Right ventricle myocardium inferior (tissue), 1 donor: ENCODE measurements around the gene CDH12. TPM values are rescaled to one million over a fixed set of nuclear protein-coding genes. Genes with fewer than 3 reads are reported as not detected.
"Not testable (repeated sequence)": the region's sequence is repeated elsewhere in the genome, so short reads cannot be mapped to it uniquely, and the experiment has no call there.

Source experiments
- ATAC-seq: fragments of 200-7000 bp; cut with Tn5 transposase; one replicate; pipeline ENCODE4 v1.9.1; 2020; ENCODE audit warnings: mild to moderate bottlenecking, moderate library complexity
- DNase-seq: peaks from one replicate; pipeline ENCODE4 v3.0.0; 2021; ENCODE audit errors: missing footprints
- intact Hi-C: fragments of 100-400 bp; cut with DNase I; formaldehyde crosslinking; loops from one replicate; pipeline ENCODE4 v1.11.0; 2022
- total RNA-seq: library from RNA; stranded (reverse); fragmentation: NEBNext Ultra II Directional; extraction: Animal tissue kit (Norgen Biotek cat#: 25700); gene quantifications from one replicate; pipeline ENCODE4 v1.2.1, GENCODE V29; 2021
- donor health status: DM: no; HTN: yes; CAD: no; lungs with severe emphysema.

The CDH12 gene
- total RNA-seq, 1 donor from 2014 or later = not detected

DNA sequence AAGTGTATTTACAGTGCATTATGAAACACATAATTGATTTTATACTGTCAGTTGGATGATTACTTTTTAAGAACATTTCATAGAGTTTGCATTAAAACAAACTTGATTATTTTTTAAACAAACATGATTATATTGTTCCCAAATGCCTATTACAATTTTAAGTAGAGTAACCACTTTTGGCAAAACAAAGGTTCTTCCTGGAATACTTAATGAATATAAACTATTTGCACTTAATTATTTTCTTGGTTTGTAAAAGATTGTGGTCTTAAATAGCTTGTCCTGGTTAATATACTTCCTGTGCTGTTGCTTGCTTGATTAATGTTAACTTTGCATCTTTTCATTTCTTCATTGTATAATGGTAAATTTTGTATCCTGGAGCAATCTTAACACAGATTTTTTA lies 180.0 kb downstream of the CDH12 start:
- DNase-seq (no peak), ATAC-seq (no peak)

DNA sequence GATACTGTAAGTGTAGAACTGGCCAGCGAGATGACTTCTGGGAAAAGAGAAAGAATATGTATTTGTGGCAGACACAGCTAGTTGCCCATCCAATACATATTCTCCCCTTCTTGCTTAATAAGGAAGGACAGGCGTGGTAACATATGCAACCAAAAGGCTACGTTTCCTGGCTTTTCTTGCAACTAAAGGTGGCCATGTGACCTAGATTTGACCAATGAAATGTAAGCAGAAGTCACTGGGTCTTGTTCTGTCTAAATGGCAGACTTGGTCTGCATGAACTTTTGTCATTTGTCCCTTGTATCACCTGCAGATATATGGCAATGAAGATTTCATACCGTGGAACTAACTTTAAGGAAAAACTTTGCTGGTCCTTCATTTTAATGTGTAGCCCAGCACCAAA lies 183.8 kb downstream of the CDH12 start:
- ATAC-seq = no peak
- intact Hi-C loops = no loop called here
- no peak for DNase-seq

More for the DNA sequence above, 180.0 kb downstream of the CDH12 start:
- intact Hi-C loops = no loop called here

DNA sequence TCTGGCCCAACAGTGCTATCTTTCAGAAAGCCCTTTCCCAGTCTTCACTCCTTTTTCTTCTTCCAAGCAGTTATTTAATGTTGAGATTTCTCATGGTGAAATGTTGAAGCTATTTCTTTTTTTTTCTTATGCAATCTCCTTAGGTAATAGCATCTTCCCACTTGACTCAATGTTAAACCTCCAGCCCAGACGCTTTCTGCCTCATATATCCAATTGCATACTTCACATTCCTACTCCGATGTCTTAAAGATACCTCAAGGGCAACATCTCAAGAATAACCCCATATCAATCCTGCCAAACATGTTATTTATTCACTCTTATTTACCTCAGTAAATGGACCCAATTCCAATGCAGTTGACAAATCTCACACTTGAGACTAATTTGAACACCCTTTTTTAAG lies 187.3 kb downstream of the CDH12 start:
- ATAC-seq = no peak
- no peak for DNase-seq
- intact Hi-C loops = no loop called here

DNA sequence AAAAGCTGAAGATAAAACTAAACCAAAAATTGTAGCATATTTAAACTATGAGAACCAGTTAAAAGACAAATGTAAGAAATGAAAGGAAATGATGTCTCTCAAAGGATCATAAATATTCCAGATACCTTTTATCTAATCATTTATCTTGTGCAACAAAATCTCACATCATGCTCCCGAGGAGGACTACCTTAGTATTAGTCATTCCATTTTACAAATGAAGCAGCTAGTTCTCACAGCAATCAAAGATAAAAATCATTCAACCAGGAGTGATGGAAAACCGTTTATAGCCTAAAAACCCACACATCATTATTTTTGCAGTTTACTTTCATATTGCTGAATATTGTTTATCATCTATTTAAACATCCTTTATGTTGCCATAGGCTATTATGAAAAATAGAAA lies 190.0 kb downstream of the CDH12 start:
- DNase-seq (no peak), ATAC-seq (no peak)
- intact Hi-C loops = no loop called here

DNA sequence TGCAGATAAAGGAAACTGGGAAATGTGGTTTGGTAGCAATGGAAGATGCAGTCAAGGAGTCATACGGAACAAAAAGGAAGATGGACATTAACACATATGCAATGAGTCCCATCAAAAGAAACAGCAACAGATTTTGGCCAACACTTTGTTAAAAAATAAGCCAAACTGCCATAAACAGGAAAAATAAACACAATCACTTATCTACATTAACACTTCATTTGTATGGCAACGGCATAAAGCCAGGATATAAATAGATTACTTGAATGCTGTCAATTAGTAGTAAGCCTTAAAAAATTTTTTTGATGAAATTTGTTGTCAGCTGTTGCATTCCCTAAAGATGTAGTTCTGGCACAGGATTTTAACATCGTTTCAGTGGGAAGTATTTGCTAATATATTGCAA lies 190.8 kb downstream of the CDH12 start:
- intact Hi-C loops = no loop called here
- ATAC-seq = no peak
- DNase-seq = no peak

DNA sequence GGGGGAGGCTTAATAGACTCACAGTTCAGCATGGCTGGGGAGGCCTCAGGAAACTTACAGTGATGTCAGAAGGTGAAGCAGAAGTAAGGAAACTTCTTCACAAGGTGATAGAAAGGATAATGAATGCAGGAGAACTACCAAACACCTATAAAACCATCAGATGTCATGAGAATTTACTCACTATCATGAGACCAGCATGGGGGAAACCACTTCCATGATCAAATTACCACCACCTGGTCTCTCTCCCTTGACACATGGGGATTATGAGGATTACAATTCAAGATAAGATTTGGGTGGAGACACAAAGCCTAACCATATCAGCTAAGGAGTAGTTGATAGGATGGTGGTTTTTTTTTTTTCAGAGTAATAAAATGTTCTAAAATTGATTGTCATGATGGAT lies 201.8 kb downstream of the CDH12 start:
- no peak for DNase-seq
- no peak for ATAC-seq
- intact Hi-C loops = no loop called here

DNA sequence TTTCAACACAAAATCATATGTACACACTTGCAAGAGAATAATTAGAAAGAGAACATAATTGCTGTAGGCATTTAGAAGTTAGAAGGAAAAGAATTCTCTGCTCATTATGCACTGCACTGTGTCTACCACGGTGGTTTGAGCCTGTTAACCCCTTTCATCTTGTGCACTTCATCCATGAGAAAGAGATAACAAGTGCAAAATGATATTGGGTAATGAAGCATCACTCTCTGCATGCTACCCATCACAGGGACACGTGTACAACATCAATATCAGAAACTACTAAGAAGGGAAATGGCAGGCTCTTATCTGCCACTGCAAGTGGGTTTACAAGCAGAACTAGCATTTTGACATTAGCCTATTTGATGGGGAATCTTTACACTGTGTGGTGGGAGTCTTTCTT lies 202.6 kb downstream of the CDH12 start:
- DNase-seq = no peak
- no peak for ATAC-seq
- intact Hi-C loops = no loop called here

DNA sequence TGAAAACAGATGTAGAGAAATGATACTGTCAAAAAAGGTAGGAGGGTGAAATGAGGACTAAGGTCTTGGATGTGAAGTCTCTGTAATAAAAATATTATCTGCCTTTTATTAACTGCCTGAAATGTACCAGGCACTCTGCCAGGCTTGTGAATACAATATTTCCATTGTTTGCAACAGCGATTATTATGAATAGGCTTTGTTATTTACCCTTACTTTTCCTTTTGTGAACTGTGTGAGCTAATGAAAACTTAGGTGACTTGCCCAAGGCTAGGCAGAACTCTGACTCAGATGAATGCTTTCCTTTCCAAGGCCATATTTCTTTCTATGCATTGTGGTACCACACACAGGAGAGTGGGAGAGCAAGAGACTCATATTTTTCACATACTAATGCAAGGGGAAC lies 204.1 kb downstream of the CDH12 start:
- no peak for DNase-seq
- no peak for ATAC-seq
- intact Hi-C loops = no loop called here

DNA sequence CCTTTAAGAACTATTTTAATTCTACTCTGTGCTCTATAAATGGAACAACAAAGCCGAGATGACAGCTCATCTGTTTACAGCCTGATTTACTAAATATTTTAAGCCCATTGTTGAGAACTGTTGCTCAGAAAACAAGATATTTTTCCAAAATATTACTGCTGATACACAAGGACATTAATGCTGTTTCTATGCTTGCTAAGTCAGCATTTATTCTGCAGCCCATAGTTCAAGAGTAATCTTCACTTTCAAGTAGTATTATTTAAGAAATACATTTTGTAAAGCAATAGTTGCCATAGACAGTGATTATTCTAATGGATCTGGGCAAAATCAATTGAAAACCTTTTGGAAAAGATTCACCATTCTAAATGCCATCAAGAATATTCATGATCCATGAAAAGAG lies 208.3 kb downstream of the CDH12 start:
- DNase-seq = no peak
- intact Hi-C loops = no loop called here

DNA sequence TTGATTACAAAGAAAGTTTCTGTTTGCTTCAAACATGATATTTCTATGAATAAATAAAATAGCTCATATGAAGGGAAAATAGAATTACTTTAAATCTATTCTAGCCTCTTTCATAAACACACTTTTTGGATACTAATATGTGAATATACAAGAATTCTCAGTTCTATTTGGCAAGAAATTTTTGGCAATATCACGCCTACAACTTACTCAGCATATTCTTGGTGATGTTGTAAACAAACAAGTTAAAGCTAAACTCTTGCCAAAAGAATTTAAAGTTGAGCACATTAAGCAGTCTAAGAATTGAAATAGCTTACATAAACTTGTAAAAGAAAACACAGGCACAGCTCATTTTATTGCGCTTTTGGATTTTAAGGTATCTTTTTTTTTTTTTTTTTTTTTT lies 209.8 kb downstream of the CDH12 start:
- intact Hi-C loops = no loop called here
- ATAC-seq = no peak

More for the DNA sequence above, 208.3 kb downstream of the CDH12 start:
- no peak for ATAC-seq

DNA sequence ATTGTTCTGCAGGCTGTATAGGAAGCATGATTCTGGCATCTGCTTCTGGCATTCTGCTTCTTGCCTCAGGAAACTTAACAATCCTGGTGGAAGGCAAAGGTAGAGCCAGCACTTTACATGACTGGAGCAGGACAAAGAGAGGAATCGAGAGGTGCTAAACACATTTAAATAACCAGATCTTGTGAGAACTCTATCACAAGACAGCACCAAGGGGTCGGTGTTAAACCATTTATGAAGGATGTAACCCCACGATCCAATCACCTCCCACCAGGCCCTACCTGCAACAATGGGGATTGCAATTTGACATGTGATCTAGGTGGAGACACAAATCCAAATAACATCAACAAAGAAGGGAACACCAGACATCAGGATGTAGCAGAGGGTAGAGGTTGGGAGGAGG lies 221.5 kb downstream of the CDH12 start:
- ATAC-seq (no peak), DNase-seq (no peak)
- intact Hi-C loops = no loop called here

More for the DNA sequence above, 209.8 kb downstream of the CDH12 start:
- DNase-seq = no peak

DNA sequence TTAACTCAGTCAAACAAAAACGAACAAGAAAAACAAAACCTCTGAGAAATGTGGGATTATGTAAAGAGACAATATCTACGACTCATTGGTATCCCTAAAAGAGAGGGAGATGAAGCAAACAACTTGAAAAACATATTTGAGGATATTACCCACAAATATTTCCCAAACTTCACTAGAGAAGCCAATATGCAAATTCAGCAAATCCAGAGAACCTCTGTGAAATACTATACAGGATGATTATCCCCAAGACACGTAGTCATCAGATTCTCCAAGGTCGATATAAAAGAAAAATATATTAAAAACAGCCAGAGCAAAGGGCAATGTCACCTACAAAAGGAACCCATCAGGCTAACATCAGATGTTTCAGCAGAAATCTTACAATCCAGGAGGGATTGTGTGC lies 226.1 kb downstream of the CDH12 start:
- ATAC-seq (no peak), DNase-seq (no peak)
- intact Hi-C loops = no loop called here

DNA sequence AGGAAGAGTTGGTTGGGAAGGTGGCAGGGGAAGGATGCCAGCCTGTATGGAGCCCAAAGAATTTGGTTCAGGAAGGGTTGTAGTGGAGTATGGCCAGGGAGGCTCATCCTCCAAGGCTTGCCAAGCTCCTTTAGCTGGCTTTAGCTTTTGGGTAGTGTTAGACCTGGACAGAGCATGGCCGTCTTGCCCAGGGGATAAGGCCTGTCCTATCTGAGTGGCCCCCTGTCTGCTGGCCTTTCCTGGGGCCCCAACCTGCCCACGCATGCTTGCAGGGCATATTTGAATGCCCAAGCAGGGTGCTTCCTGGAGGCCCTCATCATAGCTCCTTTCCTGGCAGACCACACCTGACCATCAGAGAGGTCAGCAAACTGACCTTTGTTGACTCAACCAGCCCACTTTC lies 227.7 kb downstream of the CDH12 start:
- no peak for ATAC-seq
- peak; percentile 34 for DNase-seq
- intact Hi-C loops = no loop called here

DNA sequence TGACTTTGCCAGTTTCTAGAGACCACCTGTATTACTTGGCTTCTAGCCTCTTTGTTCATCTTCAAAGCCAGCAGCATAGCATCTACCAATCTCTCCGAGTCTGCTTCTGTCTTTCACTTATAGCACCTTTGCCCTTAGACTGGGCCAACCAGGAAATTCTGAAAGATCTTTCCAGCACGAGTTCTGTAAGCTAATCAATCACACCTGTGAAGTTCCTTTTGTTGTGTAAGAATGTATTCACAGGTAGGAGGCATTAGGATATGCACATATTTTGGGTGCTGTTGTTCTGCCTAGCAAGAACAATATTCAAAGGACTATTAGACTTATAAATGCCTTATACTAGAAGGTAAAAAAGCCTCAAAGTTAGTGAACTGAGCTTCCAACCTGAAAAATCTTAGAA lies 232.1 kb downstream of the CDH12 start:
- ATAC-seq (no peak), DNase-seq (no peak)
- intact Hi-C loops = no loop called here

DNA sequence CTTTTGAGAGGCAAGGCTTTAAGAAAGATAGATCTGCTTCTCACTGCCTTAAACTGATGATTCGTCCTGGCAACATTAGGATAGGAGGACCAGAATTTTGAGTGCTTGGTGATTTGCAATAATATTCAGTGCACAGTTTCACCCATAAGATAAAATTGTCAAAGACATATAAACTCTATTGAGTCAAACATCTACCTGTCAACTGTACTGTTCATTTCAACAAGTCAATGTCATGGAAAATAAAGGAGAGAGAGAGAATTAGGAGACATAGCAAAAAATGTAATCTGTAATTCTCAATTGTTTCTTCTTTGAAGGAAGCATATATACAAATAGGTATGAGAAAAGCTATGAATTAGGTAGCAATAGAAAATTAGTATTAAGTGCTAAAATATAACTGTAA lies 237.2 kb downstream of the CDH12 start:
- DNase-seq (no peak), ATAC-seq (no peak)
- intact Hi-C loops = no loop called here

DNA sequence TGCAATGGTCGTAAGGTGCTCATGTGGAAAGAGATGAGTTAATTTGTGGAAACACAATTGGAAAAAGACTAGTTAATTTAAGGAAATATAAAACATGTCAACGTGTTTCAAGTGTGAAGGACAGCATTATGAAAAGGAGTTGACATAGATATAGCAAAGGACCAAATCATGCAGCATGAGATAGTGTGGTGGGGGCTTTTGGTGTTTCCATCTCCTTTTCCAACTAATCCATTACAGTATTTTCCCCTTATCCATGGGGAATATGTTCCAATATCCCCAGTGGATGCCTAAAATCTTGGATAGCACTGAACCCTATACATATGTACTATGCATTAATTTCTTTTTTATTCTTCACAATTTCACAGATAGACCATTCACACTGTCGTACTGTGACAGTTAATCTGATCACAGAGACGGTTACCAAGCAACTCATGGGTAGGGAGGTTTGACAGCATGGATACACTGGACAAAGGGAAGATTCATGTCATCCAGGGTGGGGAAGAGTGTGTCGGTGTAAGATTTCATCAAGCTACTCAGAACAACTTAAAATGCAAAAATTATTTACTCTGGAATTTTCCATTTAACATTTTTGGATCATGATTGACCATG lies 238.6 kb downstream of the CDH12 start:
- ATAC-seq (no peak), DNase-seq (no peak)
- intact Hi-C loops = no loop called here

DNA sequence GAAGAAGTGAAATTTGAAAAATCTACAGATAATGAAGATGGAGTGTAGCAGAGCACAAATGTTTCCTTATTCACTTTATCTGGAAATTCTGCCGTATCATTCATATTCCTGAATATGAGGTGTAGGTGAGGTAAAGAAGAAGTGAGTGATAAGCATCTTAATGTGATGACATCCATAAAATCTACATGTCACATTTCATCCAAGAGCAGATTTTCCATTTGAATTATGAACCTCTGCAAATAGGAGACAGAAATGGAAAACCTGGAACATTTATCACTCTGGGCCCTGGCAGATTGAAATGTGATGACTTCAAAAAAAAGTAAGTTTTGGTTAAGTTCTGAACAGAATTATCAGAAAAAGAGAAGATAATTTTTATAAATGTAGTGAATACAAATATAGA lies 240.2 kb downstream of the CDH12 start:
- DNase-seq (no peak), ATAC-seq (no peak)
- intact Hi-C loops = no loop called here

DNA sequence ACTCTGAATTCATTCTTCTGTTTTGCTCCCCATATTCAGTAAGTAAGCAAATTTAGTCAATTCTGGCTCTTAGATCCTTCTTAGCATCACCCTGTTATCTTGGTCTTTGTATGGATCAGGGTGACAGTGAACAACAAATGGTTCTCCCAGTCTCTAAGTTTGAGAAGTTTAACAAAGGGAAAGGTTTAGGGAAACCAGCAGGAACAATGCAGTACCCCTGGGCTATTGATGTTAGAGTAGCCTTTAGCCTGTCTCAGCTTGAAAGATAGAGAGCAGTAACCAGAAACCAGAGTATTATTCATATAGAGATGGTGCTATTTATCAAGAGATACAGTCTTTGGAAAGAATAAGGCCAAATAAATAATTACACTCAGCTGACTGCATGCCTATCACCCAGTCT lies 241.8 kb downstream of the CDH12 start:
- no peak for DNase-seq
- no peak for ATAC-seq
- intact Hi-C loops = no loop called here

DNA sequence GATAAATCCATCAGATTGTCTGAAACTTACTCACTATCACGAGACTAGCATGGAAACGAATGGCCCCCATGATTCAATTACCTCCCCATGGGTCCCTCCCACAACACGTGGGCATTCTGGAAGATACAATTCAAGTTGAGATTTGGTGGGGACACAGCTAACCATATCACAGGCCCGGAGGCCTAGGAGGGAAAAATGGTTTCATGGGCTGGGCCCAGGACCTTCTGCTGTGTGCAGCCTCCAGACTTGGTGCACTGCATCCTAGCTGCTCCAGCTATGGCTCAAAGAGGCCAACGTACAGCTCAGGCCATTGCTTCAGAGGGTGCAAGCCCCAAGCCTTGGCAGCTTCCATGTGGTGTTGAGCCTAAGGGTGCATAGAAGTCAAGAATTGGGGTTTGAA lies 245.6 kb downstream of the CDH12 start:
- ATAC-seq, intact Hi-C loops: not testable (repeated sequence)
- peak; percentile 35 for DNase-seq

DNA sequence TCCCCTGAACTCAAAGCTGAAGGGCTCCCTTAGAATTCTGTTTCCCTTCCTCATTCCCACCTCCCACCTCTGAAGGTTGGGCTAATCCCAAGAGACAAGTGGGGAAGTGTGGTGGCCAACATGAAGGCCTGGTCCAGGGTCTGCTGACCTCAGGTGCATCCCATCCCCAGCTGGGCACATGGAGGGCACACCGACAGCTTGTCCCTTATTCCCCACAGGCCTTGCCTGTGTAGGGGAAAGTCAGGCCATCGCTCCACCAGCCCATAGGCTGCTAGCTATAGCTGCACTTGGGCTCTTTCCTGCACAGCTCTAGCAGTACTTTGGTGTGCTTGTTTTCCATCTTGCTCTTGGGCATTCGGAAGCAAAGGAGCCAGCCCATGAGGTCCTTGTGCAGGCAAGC lies 247.7 kb downstream of the CDH12 start:
- DNase-seq (no peak), ATAC-seq (no peak)
- intact Hi-C loops = no loop called here

DNA sequence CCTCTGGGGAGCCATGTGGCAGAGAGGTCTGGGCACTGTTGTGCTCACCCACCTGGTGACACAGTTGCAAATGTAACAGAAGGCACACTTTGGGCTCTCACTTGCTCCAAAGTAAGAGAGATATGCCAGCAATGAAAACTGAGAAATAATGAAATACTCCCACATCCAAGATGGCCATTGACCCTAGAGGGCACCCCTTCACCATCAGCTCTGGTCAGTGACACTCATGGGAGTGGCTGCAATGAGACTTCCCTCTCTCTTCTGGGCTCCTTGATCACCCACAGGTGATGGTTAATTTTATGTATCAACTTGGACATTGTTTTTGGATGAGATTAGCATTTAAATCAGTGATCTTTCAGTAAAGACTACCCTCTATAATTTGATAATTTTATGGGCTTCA lies 248.4 kb downstream of the CDH12 start:
- no peak for DNase-seq
- intact Hi-C loops = no loop called here
- no peak for ATAC-seq

DNA sequence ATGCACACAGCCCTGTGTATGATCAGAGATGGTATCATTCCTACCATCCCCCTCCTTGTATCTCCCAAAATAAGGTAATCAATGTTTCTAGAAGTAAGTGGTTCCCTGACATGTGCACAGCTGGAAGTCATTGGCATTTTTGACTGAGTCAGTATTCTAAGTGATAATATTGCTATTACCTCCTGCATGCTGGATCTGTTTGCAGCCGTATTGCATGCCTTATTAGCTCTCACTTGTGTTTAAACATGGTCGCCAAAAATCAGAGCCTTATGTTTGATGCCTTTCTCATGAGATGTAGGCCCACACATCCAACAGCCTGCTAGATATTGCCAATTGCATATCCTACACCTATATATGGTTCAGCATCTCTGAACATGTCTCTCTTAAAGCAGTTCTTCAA lies 254.3 kb downstream of the CDH12 start:
- intact Hi-C loops = no loop called here
- DNase-seq (no peak), ATAC-seq (no peak)
